HL-60 (cell line): Measurements from ENCODE around the gene DSEL.

Experiments
- GABPA ChIP-seq: IDR thresholded peaks from 2 replicates; pipeline ENCODE4 v1.6.1; 2012; ENCODE audit warnings: low read depth
- POLR2AphosphoS5 ChIP-seq: IDR thresholded peaks from 2 replicates; pipeline ENCODE4 v1.6.1; 2012; ENCODE audit warnings: low read depth
- TF ChIP-seq, protein P1 (sequence below): IDR thresholded peaks from one replicate; pipeline ENCODE4 v1.5.1; 2011; ENCODE audit warnings: low read length, control low read depth, inconsistent platforms; ENCODE audit not compliant: insufficient read depth
- TF ChIP-seq, protein P2 (sequence below): IDR thresholded peaks from 2 replicates; pipeline ENCODE4 v1.6.1; 2012; ENCODE audit warnings: low read depth; ENCODE audit not compliant: insufficient replicate concordance

GRCh38 chr18:67486534-67486933 is 30.0 kb downstream of the DSEL start:
- TF ChIP-seq, protein P1, sequence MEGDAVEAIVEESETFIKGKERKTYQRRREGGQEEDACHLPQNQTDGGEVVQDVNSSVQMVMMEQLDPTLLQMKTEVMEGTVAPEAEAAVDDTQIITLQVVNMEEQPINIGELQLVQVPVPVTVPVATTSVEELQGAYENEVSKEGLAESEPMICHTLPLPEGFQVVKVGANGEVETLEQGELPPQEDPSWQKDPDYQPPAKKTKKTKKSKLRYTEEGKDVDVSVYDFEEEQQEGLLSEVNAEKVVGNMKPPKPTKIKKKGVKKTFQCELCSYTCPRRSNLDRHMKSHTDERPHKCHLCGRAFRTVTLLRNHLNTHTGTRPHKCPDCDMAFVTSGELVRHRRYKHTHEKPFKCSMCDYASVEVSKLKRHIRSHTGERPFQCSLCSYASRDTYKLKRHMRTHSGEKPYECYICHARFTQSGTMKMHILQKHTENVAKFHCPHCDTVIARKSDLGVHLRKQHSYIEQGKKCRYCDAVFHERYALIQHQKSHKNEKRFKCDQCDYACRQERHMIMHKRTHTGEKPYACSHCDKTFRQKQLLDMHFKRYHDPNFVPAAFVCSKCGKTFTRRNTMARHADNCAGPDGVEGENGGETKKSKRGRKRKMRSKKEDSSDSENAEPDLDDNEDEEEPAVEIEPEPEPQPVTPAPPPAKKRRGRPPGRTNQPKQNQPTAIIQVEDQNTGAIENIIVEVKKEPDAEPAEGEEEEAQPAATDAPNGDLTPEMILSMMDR, result no peak
- TF ChIP-seq GABPA (no peak), POLR2AphosphoS5 (no peak)
- TF ChIP-seq, protein P2, sequence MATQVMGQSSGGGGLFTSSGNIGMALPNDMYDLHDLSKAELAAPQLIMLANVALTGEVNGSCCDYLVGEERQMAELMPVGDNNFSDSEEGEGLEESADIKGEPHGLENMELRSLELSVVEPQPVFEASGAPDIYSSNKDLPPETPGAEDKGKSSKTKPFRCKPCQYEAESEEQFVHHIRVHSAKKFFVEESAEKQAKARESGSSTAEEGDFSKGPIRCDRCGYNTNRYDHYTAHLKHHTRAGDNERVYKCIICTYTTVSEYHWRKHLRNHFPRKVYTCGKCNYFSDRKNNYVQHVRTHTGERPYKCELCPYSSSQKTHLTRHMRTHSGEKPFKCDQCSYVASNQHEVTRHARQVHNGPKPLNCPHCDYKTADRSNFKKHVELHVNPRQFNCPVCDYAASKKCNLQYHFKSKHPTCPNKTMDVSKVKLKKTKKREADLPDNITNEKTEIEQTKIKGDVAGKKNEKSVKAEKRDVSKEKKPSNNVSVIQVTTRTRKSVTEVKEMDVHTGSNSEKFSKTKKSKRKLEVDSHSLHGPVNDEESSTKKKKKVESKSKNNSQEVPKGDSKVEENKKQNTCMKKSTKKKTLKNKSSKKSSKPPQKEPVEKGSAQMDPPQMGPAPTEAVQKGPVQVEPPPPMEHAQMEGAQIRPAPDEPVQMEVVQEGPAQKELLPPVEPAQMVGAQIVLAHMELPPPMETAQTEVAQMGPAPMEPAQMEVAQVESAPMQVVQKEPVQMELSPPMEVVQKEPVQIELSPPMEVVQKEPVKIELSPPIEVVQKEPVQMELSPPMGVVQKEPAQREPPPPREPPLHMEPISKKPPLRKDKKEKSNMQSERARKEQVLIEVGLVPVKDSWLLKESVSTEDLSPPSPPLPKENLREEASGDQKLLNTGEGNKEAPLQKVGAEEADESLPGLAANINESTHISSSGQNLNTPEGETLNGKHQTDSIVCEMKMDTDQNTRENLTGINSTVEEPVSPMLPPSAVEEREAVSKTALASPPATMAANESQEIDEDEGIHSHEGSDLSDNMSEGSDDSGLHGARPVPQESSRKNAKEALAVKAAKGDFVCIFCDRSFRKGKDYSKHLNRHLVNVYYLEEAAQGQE, result no peak
